Small intestine (tissue), 7 donors: ENCODE measurements around the gene AANAT. TPM values are rescaled to one million over a fixed set of nuclear protein-coding genes. Genes with fewer than 3 reads are reported as not detected.
"Not testable (repeated sequence)": the region's sequence is repeated elsewhere in the genome, so short reads cannot be mapped to it uniquely, and the experiment has no call there.

Experiments used
- DNase-seq, 2 donors: peaks; one replicate each; pipeline versions ENCODE4 v3.0.0 to v3.0.0-alpha.2; 2013
- FAIRE-seq: peaks from 2 replicates; lab custom pipeline; 2012; peaks lifted over from hg19 to GRCh38; lab: Jason Lieb, UNC
- H3K27ac ChIP-seq, 3 donors: one replicate each; pipeline ENCODE4 v1.5.1; 2013; ENCODE audit warnings: low read length in 2 of 3, mild to moderate bottlenecking in 2 of 3, control low read depth in 1 of 3, inconsistent platforms in 1 of 3, low read depth in 1 of 3, moderate library complexity in 1 of 3
- H3K27me3 ChIP-seq, 3 donors: one replicate each; pipeline ENCODE4 v1.6.1; 2013; ENCODE audit warnings: low read length in 3 of 3, inconsistent platforms in 1 of 3; ENCODE audit not compliant: control insufficient read depth in 3 of 3, insufficient read depth in 3 of 3
- H3K36me3 ChIP-seq, 3 donors: one replicate each; pipeline ENCODE4 v1.6.1; 2013; ENCODE audit warnings: low read length in 3 of 3, inconsistent platforms in 1 of 3, low read depth in 1 of 3, mild to moderate bottlenecking in 1 of 3, moderate library complexity in 1 of 3; ENCODE audit not compliant: control insufficient read depth in 3 of 3, insufficient read depth in 2 of 3
- H3K4me1 ChIP-seq, 3 donors: one replicate each; pipeline ENCODE4 v1.6.1; 2013; ENCODE audit warnings: low read length in 2 of 3, inconsistent platforms in 1 of 3, low read depth in 1 of 3, mild to moderate bottlenecking in 1 of 3, moderate library complexity in 1 of 3; ENCODE audit not compliant: control insufficient read depth in 3 of 3, insufficient read depth in 2 of 3
- H3K4me3 ChIP-seq, 3 donors: one replicate each; pipeline ENCODE4 v1.5.1; 2013; ENCODE audit warnings: low read length in 3 of 3, control low read depth in 1 of 3, inconsistent platforms in 1 of 3, low read depth in 1 of 3, mild to moderate bottlenecking in 1 of 3, moderate library complexity in 1 of 3
- H3K9me3 ChIP-seq, 2 donors: one replicate each; pipeline ENCODE4 v1.6.1; 2013; ENCODE audit warnings: low read depth in 1 of 2, low read length in 1 of 2; ENCODE audit not compliant: control insufficient read depth in 2 of 2, insufficient read depth in 1 of 2
- WGBS, 3 donors: extraction: QIAGEN DNeasy Blood & Tissue Kit; methylation state at CpG; one replicate each; pipeline ENCODE4 v1.1.7; 2013; 5-methylcytosine and 5-hydroxymethylcytosine counted together
- polyA plus RNA-seq, 4 donors: library from polyadenylated mRNA; stranded (reverse) in 3 of 4; unstranded in 1 of 4; fragments of 200-250 nt in 3 of 4; fragments of 120-200 nt in 1 of 4; gene quantifications; one replicate each; pipeline versions ENCODE4 v1.2.1 to v1.2.3, GENCODE V29; 2013
- donor health status: healthy with polysubstance abuse.
- donor health status: control.
- donor health status: control.
- donor health status: Bipolar disorder and iron deficiency.
- donor health status: healthy.

AANAT gene
- polyA plus RNA-seq, 4 donors, result 0.18 TPM; not detected in 3

DNA sequence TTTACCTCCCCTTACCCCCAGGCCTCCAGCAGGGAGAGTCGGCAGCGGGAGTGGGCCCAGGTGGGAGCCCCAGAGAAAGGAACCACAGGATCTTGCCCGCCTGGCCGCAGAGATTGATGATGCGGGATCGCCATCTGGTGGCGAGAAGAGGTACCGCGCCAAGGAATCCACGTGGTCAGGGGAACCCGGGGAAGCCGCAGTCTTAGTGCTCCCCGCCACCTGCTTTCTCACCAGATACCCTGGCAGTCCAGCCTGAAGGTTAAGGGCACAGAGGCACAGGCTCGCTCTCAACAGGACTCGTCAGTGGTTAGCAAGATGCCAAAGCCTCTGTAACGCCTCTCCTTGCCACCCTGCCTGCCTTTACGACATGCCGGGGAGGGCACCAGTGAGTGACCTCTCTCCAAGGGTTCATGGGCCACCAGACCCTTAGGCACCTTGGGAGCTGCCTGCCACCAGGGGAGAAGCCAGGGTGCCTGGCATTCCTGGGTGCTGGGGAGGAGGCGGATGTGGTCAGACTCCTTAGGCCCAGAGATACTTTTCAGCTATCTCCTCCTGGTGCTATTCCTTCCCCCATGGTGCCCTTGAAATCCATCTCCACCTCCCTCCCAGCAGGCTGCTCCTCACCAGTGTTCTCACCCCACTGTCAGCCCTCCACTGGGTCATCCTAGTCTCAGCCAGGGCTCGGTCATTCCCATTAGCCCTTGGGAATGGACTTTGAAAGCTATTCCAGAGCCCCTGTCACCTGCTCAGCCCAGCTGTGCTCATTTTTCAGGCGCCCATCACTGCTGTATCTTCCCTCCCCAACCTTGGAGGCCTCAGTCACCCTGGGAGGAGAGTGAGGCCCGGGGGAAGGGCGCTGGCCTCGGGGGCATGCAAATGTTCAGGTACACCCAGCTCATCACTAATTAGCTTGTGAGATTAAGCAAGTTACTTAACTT lies 39.3 kb downstream of the AANAT start:
- Histone ChIP-seq H3K4me3 (no peak overlapping the region), H3K4me1 (peaks cover 0 to 20% (median 3%) of the 10 kb centered on the region in 3 donors), H3K9me3 (no peaks in the 10 kb centered on the region), H3K27me3 (no peaks in the 10 kb centered on the region), H3K36me3 (no peaks in the 10 kb centered on the region), H3K27ac (no peak overlapping the region)
- peak; percentile 77 to 89 for DNase-seq
- no peak for FAIRE-seq
- 14 to 25% (median 19%) methylated on average over 24 of the region's 24 CpGs for WGBS, 3 donors

DNA sequence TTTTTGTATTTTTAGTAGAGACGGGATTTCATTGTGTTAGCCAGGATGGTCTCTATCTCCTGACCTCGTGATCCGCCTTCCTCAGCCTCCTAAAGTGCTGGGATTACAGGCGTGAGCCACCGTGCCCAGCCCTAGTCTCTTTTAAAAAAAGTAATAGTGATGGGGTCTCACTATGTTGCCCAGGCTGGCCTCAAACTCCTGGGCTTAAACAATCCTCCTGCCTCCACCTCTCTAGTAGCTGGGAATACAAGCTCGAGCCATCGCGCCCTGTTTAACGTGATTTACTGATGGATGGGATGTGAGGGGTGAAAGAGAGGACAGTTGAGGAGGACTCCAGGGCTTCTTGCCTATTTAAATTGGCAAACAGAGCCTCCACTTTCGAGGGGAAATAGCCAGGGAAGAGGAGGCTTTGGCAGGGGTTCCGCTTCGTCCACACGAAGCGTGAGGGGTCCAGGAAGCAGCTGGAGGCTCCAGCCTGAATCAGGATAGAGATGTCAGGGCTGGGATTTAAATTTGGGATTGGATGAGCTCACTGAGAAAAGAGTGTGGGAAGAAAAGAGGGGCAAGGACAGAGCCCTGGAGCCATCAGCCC lies 41.2 kb downstream of the AANAT start:
- H3K27ac ChIP-seq, H3K4me3 ChIP-seq, FAIRE-seq, H3K36me3 ChIP-seq, DNase-seq, H3K9me3 ChIP-seq, H3K27me3 ChIP-seq: not testable (repeated sequence)
- H3K4me1 ChIP-seq, result peaks cover 0 to 11% (median 0%) of the 10 kb centered on the region in 3 donors
- 72 to 83% (median 79%) methylated on average over 14 of the region's 14 CpGs for WGBS, 3 donors

- Histone ChIP-seq H3K4me3 (no peak overlapping the region), H3K27me3 (peaks cover 0 to 3% (median 0%) of the 10 kb centered on the region in 3 donors), H3K4me1 (peaks cover 0 to 11% (median 0%) of the 10 kb centered on the region in 3 donors), H3K9me3 (no peaks in the 10 kb centered on the region), H3K27ac (no peak overlapping the region), H3K36me3 (no peaks in the 10 kb centered on the region)
- WGBS, 3 donors, result 15 to 30% (median 27%) methylated on average over 9 of the region's 9 CpGs
- no peak for FAIRE-seq
- no peak for DNase-seq
Observed at GRCh38 chr17:76510831-76511244, 43.4 kb downstream of the AANAT start.

DNA sequence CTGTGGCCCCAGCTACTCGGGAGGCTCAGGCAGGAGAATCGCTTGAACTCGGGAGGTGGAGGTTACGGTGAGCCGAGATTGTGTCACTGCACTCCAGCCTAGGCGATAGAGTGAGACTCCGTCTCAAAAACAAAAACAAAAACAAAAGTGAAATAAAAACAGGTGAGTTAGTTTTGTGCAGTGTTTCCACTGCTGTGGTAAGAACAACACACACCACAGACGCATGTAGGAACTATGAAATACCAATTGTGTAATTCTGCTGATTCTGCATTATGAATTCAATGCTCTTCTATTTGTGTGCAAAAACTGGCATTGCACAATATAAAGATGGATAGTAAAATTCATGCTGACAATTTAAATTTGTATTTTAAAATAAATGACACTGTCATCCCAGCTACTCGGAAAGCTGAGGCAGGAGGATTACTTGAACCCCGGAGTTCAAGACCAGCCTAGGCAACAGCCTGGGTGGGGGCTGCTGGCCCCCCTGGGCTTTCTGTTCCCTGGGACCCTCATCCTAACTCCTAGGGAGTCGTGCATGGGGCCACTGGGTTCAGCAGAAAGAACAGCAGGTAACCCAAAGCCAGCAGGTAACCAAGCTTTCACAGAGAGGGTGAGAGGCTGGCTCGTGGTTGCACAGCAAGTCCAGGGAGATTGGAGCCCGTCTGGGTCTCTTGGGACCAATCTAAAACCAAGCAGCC lies 44.4 kb downstream of the AANAT start:
- FAIRE-seq, result no peak
- Histone ChIP-seq H3K36me3 (no peaks in the 10 kb centered on the region), H3K4me3 (no peak overlapping the region), H3K27ac (peak overlapping the region in 1 of 3 donors; percentile 56), H3K4me1 (peaks cover 0 to 3% (median 0%) of the 10 kb centered on the region in 3 donors), H3K27me3 (peaks cover 0 to 3% (median 0%) of the 10 kb centered on the region in 3 donors), H3K9me3 (no peaks in the 10 kb centered on the region)
- no peak for DNase-seq
- 71 to 78% (median 74%) methylated on average over 13 of the region's 13 CpGs for WGBS, 3 donors

GRCh38 chr17:76512366-76513305 lies 45.2 kb downstream of the AANAT start:
- Histone ChIP-seq H3K36me3 (no peaks in the 10 kb centered on the region), H3K27me3 (peaks cover 0 to 3% (median 0%) of the 10 kb centered on the region in 3 donors), H3K9me3 (no peaks in the 10 kb centered on the region), H3K4me3 (no peak overlapping the region), H3K27ac (peak overlapping the region in 1 of 3 donors; percentile 56), H3K4me1 (no peaks in the 10 kb centered on the region)
- WGBS, 3 donors, result 71 to 80% (median 76%) methylated on average over 22 of the region's 22 CpGs
- DNase-seq, result no peak
- FAIRE-seq, result no peak

DNA sequence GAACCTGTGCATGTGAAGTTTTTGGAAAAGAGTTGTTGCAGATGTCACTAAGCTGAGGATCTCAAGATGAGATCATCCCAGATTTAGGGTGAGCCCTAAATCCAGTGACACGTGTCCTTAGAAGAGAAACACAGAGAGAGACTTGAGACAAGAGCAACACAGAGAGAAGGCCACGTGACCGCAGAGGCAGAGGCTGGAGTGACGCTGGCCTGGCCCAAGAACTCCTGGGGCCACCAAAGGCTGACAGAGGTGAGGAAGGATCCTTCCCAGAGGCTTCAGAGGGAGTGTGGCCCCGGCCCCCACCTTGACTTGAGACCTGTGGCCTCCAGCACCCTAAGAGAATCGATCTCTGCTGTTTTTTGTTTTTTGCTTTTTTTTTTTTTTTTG lies 45.9 kb downstream of the AANAT start:
- Histone ChIP-seq H3K9me3 (no peaks in the 10 kb centered on the region), H3K36me3 (no peaks in the 10 kb centered on the region), H3K27me3 (peaks cover 0 to 3% (median 0%) of the 10 kb centered on the region in 3 donors), H3K4me3 (no peak overlapping the region), H3K27ac (no peak overlapping the region), H3K4me1 (no peaks in the 10 kb centered on the region)
- FAIRE-seq (no peak), DNase-seq (no peak)
- WGBS, 3 donors, result 68 to 78% (median 70%) methylated on average over 6 of the region's 6 CpGs

DNA sequence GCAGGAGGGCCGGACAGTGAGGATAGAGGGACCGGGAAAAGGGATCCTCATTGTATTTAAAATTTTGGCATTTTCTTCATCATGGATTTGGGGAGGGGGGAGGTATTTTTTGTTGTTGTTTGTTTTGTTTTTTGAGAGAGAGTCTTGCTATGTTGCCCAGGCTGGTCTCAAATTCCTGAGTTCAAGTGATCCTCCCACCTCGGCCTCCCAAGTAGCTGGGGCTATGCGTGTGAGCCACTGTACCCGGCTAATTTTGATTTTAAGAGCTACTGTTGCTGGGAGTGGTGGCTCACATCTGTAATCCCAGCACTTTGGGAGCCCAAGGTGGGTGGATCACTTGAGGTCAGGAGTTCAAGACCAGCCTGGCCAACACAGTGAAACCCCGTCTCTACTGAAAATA lies 47.0 kb downstream of the AANAT start:
- H3K9me3 ChIP-seq, FAIRE-seq, H3K36me3 ChIP-seq, H3K4me3 ChIP-seq, DNase-seq, H3K27me3 ChIP-seq, H3K4me1 ChIP-seq: not testable (repeated sequence)
- WGBS, 3 donors, result 89 to 98% (median 94%) methylated on average over 6 of the region's 6 CpGs
- peak overlapping the region in 1 of 3 donors; percentile 92 for H3K27ac ChIP-seq
